Colonic mucosa (tissue), 4 donors: ENCODE results near the gene RBM34. TPM values are rescaled to one million over a fixed set of nuclear protein-coding genes. Genes with fewer than 3 reads are reported as not detected.
"Not testable (repeated sequence)": the region's sequence is repeated elsewhere in the genome, so short reads cannot be mapped to it uniquely, and the experiment has no call there.

Experiments used
- DNase-seq: peaks from one replicate; pipeline ENCODE4 v3.0.0-alpha.2; 2020
- H3K27ac ChIP-seq: fragments of 200-600 bp; one replicate; pipeline ENCODE4 v1.8.0; 2021
- H3K27me3 ChIP-seq: fragments of 200-600 bp; one replicate; pipeline ENCODE4 v1.8.0; 2021
- H3K36me3 ChIP-seq: fragments of 200-600 bp; one replicate; pipeline ENCODE4 v1.8.0; 2021
- H3K4me1 ChIP-seq: fragments of 200-600 bp; one replicate; pipeline ENCODE4 v1.8.0; 2021; ENCODE audit warnings: mild to moderate bottlenecking
- H3K4me3 ChIP-seq: fragments of 200-600 bp; one replicate; pipeline ENCODE4 v1.8.0; 2021
- H3K9ac ChIP-seq, 2 donors: one replicate each; pipeline ENCODE4 v1.7.0; 2013; ENCODE audit warnings: control low read depth in 2 of 2, low read depth in 2 of 2, low read length in 2 of 2
- H3K9me3 ChIP-seq: fragments of 200-600 bp; one replicate; pipeline ENCODE4 v1.8.0; 2021
- intact Hi-C: fragments of 100-400 bp; cut with DNase I; formaldehyde crosslinking; loops from one replicate; pipeline ENCODE4 v1.14.1; 2022
- total RNA-seq, 2 donors: library from RNA; stranded (reverse); fragmentation: NEBNext Ultra II Directional in 1 of 2; extraction: Animal tissue kit (Norgen Biotek cat#: 25700) in 1 of 2; gene quantifications; one replicate each; pipeline ENCODE4 v1.2.1, GENCODE V29; 2021
- TF ChIP-seq, protein P1 (sequence below): fragments of 200-600 bp; IDR thresholded peaks from one replicate; pipeline ENCODE4 v1.8.0; 2022; ENCODE audit warnings: antibody characterized with exemption, mild to moderate bottlenecking
- donor health status: healthy.
- donor health status: DM: no; HTN: no; CAD: no.
- donor health status: DM: no; HTN: no; CAD: no.

Gene RBM34
- total RNA-seq, 2 donors from 2014 or later, result 59.8 to 61.2 TPM

DNA sequence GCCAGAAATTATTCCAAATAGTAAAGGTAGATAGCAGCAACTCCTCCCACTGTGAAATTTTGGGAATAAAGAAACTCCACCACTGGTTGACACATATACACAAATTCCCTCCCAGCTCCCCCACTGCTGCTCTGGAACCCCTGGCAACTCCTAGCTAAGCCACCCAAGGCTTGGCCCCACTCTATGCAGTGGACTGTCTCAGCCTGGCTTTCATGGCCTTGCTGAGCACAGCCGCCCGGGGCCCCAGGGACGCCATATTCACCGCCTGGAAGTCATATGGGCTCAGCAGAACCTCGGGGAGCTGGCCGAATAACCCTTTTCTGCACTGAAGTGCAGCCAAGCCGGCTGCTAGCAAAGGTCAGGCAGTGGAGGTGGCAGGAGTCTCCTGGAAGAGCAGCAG is 15.4 kb upstream of the RBM34 start:
- intact Hi-C loops, result no loop called here
- H3K36me3 ChIP-seq, result peaks cover 2% of the 10 kb centered on the region
- H3K27ac ChIP-seq, result no peak overlapping the region
- no peak for DNase-seq
- TF ChIP-seq, protein P1, sequence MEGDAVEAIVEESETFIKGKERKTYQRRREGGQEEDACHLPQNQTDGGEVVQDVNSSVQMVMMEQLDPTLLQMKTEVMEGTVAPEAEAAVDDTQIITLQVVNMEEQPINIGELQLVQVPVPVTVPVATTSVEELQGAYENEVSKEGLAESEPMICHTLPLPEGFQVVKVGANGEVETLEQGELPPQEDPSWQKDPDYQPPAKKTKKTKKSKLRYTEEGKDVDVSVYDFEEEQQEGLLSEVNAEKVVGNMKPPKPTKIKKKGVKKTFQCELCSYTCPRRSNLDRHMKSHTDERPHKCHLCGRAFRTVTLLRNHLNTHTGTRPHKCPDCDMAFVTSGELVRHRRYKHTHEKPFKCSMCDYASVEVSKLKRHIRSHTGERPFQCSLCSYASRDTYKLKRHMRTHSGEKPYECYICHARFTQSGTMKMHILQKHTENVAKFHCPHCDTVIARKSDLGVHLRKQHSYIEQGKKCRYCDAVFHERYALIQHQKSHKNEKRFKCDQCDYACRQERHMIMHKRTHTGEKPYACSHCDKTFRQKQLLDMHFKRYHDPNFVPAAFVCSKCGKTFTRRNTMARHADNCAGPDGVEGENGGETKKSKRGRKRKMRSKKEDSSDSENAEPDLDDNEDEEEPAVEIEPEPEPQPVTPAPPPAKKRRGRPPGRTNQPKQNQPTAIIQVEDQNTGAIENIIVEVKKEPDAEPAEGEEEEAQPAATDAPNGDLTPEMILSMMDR, result no peak
- H3K4me3 ChIP-seq, result no peak overlapping the region
- H3K9ac ChIP-seq, result no peak overlapping the region
- H3K9me3 ChIP-seq, result no peaks in the 10 kb centered on the region
- H3K4me1 ChIP-seq, result no peaks in the 10 kb centered on the region
- H3K27me3 ChIP-seq, result no peaks in the 10 kb centered on the region

DNA sequence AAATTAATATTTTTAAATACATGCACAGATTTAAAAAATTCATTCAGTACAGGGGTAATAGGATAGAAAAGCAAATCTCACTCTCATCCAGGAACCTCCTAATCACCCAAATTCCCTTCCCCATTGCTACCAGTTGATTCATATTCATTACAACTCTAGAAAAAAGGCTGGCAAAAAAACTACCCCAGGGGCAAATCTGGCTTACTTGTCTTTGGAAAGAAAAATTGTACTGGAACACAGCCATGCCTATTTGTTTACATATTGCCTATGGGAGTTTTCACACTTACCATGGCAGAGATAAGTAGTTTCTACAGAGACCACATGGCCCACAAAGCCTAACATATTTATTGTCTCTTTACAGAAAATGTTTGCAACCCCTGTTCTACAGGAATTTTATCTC is 8.9 kb upstream of the RBM34 start:
- no peak overlapping the region for H3K27ac ChIP-seq
- intact Hi-C loops, result no loop called here
- H3K36me3 ChIP-seq, result no peaks in the 10 kb centered on the region
- no peaks in the 10 kb centered on the region for H3K27me3 ChIP-seq
- TF ChIP-seq, protein P1, result no peak
- H3K9me3 ChIP-seq, result no peaks in the 10 kb centered on the region
- DNase-seq, result no peak
- H3K9ac ChIP-seq, result no peak overlapping the region
- H3K4me1 ChIP-seq, result no peaks in the 10 kb centered on the region
- no peak overlapping the region for H3K4me3 ChIP-seq

DNA sequence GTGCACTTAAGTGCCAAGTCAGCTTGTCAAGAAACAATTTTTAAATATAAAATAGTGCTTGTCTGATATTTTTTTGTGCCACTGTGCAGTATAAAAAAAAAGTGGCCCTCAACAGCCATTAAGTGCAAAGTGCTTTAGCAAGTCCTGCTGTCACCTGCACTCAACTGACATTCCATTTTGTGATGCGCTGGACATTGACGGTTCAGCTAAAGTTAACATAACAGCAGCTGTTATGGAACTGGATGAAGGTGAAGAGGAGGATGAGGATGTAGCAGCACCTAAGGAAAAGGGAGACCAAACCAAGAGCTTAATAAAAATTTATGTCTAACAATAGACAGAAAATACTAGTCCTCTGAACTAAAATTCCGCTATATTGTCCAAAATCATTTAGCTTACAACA is 7.3 kb upstream of the RBM34 start:
- no peak for DNase-seq
- TF ChIP-seq, protein P1, result no peak
- Histone ChIP-seq H3K36me3 (no peaks in the 10 kb centered on the region), H3K9me3 (no peaks in the 10 kb centered on the region), H3K27ac (no peak overlapping the region), H3K4me1 (no peaks in the 10 kb centered on the region), H3K4me3 (no peak overlapping the region), H3K9ac (no peak overlapping the region), H3K27me3 (no peaks in the 10 kb centered on the region)
- intact Hi-C loops, result no loop called here

DNA sequence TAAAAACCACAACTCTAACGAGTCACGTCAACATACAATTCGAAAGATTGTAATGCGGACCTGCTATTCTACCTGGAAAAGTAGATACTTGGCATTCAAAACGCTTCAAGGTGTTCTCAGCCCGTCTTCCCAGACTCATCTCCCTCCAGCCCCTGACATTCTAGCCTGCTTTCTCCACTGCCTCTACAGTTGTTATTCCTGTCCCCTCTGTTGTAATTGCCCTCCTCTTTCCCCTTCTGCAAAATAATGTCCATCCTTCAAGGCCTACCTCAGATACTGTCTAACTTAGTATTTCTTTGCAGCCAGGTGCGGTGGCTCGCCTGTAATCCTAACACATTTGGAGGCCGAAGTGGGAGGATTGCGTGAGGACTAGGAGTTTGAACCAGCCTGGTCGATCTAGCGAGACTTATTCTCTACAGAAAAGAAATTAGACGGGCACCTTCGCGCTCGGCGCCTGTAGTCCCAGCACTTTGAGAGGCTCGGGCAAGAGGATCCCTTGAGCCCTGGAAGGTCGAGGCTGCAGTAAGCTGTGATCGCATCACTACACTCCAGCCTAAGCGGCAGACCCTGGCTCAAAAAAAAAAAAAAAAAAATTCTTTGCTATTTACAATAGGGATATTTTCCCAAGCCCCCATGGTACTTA is 756 bp upstream of the RBM34 start:
- Histone ChIP-seq H3K9ac (peak overlapping the region; percentile 86 to 95), H3K27ac (peak overlapping the region; percentile 89), H3K36me3 (no peaks in the 10 kb centered on the region), H3K4me1 (peaks cover 5% of the 10 kb centered on the region), H3K27me3 (no peaks in the 10 kb centered on the region), H3K4me3 (peak overlapping the region; percentile 62), H3K9me3 (no peaks in the 10 kb centered on the region)
- TF ChIP-seq, protein P1, result no peak
- intact Hi-C loops, result no loop called here
- DNase-seq, result no peak

DNA sequence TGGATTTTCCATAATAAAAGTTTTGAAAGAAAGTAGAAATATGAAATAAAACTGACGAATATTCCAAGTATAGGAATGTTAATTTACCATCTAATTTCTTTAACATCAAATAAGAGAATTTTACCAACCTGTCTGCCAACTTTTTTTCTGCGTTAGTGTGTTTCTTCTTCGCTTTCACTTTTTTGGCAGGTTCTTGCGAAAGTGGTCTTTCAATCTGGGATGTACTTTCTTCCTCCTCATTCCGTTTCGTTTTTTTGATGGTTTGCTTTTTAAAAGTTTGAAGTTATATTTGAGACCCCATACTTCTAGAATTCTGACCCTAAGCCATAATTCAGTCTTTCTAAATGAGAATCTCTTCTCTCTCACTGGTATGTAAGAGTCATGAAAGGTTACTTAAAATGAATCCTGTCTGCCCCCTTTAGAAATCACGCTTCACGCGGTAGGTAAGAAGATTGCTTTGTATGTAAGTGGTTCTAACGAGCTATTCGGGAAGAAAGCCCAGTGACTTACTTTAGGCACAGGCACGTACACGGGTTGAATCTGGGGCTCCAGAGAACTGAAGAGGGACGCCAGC is 580 bp downstream of the RBM34 start:
- Histone ChIP-seq H3K4me3 (peak overlapping the region; percentile 62), H3K9ac (peak overlapping the region; percentile 86 to 95), H3K27me3 (no peaks in the 10 kb centered on the region), H3K9me3 (no peaks in the 10 kb centered on the region), H3K4me1 (peaks cover 8% of the 10 kb centered on the region), H3K36me3 (no peaks in the 10 kb centered on the region), H3K27ac (peak overlapping the region; percentile 89)
- TF ChIP-seq, protein P1, result no peak
- intact Hi-C loops, result no loop called here
- DNase-seq, result no peak

DNA sequence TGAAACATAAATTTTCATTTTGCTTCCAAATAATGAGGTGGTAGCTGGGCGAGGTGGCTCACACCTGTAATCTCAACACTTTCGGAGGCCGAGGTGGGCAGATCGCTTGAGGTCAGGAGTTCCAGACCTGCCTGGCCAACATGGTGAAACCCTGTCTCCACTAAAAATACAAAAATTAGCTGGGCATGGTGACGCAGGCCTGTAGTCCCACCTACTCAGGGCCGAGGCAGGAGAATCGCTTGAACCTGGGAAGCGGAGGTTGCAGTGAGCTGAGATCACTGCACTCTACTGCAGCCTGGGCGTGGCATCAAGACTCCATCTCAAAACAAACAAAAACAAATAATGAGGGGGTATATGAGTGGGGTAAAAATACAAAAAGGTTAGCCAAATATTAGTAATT is 1.1 kb downstream of the RBM34 start:
- H3K27me3 ChIP-seq, H3K4me1 ChIP-seq, H3K36me3 ChIP-seq, H3K27ac ChIP-seq, DNase-seq, intact Hi-C loops, H3K9me3 ChIP-seq: not testable (repeated sequence)
- H3K4me3 ChIP-seq, result peak overlapping the region; percentile 62
- H3K9ac ChIP-seq, result peak overlapping the region in 1 of 2 donors; percentile 95

DNA sequence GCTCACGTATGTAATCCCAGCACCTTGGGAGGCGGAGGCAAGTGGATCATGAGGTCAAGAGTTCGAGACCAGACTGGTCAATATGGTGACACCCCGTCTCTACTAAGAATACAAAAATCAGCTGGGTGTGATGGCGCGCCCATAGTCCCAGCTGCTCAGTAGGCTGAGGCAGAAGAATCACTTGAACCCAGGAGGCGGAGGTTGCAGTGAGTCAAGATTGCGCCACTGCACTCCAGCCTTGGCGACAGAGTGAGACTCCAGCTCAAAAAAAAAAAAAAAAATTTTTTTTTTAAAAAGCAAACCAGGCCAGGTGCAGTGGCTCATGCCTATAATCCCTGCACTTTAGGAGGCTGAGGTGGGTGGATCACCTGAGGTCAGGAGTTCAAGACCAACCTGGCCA is 1.8 kb downstream of the RBM34 start:
- intact Hi-C loops, H3K27me3 ChIP-seq, H3K9me3 ChIP-seq, H3K36me3 ChIP-seq, H3K27ac ChIP-seq, H3K4me1 ChIP-seq, H3K4me3 ChIP-seq, DNase-seq, H3K9ac ChIP-seq: not testable (repeated sequence)
